Activated CD8-positive, alpha-beta memory T cell treated with anti-CD3 and anti-CD28 coated beads, Interleukin-2, amount 50 U/mL, for 1 hour (primary cell): Measurements from ENCODE around the gene CCDC148.

Source experiments
- DNase-seq: peaks from one replicate; pipeline ENCODE4 v3.0.0-alpha.2; 2020; ENCODE audit errors: extremely low read depth

The CCDC148 gene

DNA sequence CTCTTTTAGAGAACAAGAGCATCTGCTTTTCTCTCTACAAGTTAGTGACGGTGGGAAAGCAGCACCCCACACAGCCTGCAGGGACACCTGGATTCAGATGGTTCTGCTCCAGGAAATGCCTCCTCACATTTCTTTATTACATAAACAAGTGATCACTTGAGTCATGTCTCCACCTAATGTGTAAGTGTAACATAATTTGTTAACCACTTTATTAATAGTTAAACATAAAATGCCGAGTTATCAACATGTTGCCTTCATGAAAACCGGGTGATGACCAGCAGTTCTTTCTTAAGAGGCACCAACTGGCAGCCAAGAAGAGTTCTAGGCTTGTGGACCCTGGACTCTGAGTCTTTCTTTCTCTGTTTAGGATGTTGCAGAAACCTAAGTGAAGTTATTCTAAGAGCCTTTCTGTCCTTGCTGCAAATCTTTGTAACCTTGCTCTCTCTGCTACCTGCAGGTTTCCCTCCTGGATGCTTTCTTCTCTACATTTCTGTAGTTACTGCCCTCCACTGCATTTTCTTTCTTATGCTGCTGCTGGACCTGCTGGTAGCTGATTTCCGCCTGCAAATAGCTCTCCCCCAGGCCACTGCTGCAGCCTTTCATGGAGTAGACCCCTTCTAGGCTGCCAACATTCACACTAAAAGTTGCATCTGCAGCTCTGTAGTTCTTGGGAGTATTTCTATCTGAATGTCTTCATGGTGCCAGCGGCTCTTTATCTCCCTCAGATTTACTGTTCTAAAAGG lies 330.6 kb downstream of the CCDC148 start:
- DNase-seq = no peak

DNA sequence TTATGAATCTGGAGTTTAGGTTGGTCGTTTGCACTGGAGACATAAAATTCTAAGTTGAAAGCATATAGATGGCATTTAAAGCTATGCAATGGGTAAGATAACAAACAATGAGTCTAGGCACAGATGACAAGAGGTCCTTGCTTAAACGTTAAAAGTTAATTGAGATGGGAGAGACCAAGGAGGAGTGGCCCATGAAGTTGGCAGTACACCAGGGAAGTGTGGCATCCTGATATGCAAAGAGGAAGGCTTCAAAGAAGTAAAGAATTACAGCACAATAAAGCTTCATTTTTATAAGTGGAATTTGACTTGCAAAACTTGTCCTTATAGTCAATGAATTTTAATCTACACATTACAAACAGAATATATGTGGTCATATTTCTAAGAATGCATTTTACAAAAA lies 331.7 kb downstream of the CCDC148 start:
- DNase-seq = no peak
